OCI-LY7 (cell line): ENCODE measurements around the gene RARB. TPM values are rescaled to one million over a fixed set of nuclear protein-coding genes. Genes with fewer than 3 reads are reported as not detected.

Experiments used
- BruUV-seq: library from RNA; stranded (reverse); fragments of 400-500 nt; replicated peaks from 2 replicates; lab custom pipeline; 2021; lab: Mats Ljungman, UMichigan
- CTCF ChIA-PET: fragments of 300-600 bp; sonication (Branson Sonifier 250); formaldehyde crosslinking; loops from one replicate; lab custom pipeline; 2022; ENCODE audit warnings: antibody characterized with exemption; ENCODE audit not compliant: unreplicated experiment; lab: Charles Lee
- POLR2A ChIA-PET: fragments of 300-600 bp; sonication (Branson Sonifier 250); formaldehyde crosslinking; loops from one replicate; lab custom pipeline; 2022; ENCODE audit warnings: antibody characterized with exemption; lab: Charles Lee
- DNase-seq: peaks from one replicate; pipeline ENCODE4 v3.0.0-alpha.2; 2015; ENCODE audit warnings: low spot score
- H2AFZ ChIP-seq: fragments of 200-600 bp; sonication (generic), shearing (Covaris generic); 2 replicates; pipeline ENCODE4 v1.6.1; 2014; ENCODE audit warnings: mild to moderate bottlenecking, antibody characterized with exemption, low read length, moderate library complexity
- H3K27ac ChIP-seq: fragments of 200-600 bp; sonication (generic); 2 replicates; pipeline ENCODE4 v1.5.1; 2014; ENCODE audit warnings: mixed run types, low read depth, mild to moderate bottlenecking, moderate library complexity, low read length, inconsistent platforms; ENCODE audit not compliant: poor library complexity, severe bottlenecking
- H3K36me3 ChIP-seq: fragments of 200-600 bp; sonication (generic); 2 replicates; pipeline ENCODE4 v1.6.1; 2014; ENCODE audit warnings: mild to moderate bottlenecking, antibody characterized with exemption, low read length, moderate library complexity, mixed read lengths; ENCODE audit not compliant: insufficient read depth
- H3K4me1 ChIP-seq: fragments of 200-600 bp; sonication (generic); 2 replicates; pipeline ENCODE4 v1.5.1; 2014; ENCODE audit warnings: mild to moderate bottlenecking, low read length; ENCODE audit not compliant: insufficient read depth, poor library complexity, severe bottlenecking
- H3K4me2 ChIP-seq: fragments of 200-600 bp; sonication (generic); 2 replicates; pipeline ENCODE4 v1.6.1; 2014; ENCODE audit warnings: mild to moderate bottlenecking, low read length
- H3K4me3 ChIP-seq: fragments of 200-600 bp; sonication (generic); 2 replicates; pipeline ENCODE4 v1.5.1; 2014; ENCODE audit warnings: mild to moderate bottlenecking, low read depth, low read length; ENCODE audit not compliant: poor library complexity, severe bottlenecking
- H3K79me2 ChIP-seq: fragments of 200-600 bp; sonication (generic); 2 replicates; pipeline ENCODE4 v1.6.1; 2016; ENCODE audit warnings: low read depth, mild to moderate bottlenecking, low read length, moderate library complexity, mixed read lengths; ENCODE audit not compliant: insufficient read depth
- H3K9me2 ChIP-seq: fragments of 200-600 bp; sonication (generic); 2 replicates; pipeline ENCODE4 v1.6.1; 2016; ENCODE audit warnings: mild to moderate bottlenecking, low read length, mixed read lengths; ENCODE audit not compliant: insufficient read depth
- H3K9me3 ChIP-seq: fragments of 200-600 bp; sonication (generic); 2 replicates; pipeline ENCODE4 v1.6.1; 2014; ENCODE audit warnings: mild to moderate bottlenecking, mixed run types, low read length, mixed read lengths
- H4K20me1 ChIP-seq: fragments of 200-600 bp; sonication (generic); 2 replicates; pipeline ENCODE4 v1.6.1; 2014; ENCODE audit warnings: mild to moderate bottlenecking, antibody characterized with exemption, low read length, moderate library complexity, mixed read lengths; ENCODE audit not compliant: insufficient read depth
- EZH2phosphoT487 ChIP-seq: fragments of 200-600 bp; sonication (generic); IDR thresholded peaks from 2 replicates; pipeline ENCODE4 v1.6.1; 2018; ENCODE audit warnings: low read depth, borderline replicate concordance, mild to moderate bottlenecking, mixed run types, antibody characterized with exemption, low read length, moderate library complexity, mixed read lengths
- intact Hi-C: fragments of 100-400 bp; cut with micrococcal nuclease; formaldehyde crosslinking; loops from one replicate; pipeline ENCODE4 v1.10.0; 2022; ENCODE audit not compliant: unreplicated experiment
- total RNA-seq, 2 experiments: library from RNA; depleted of rRNA in 1 of 2; stranded (reverse); fragments of >200 nt in 1 of 2; shearing (Covaris generic) in 1 of 2; gene quantifications; 2 replicates each; pipeline ENCODE4 v1.2.3, GENCODE V29; 2014 to 2022
- TF ChIP-seq, protein P1 (sequence below): fragments of 200-600 bp; sonication (generic); conservative IDR thresholded peaks from 2 replicates; pipeline ENCODE4 v1.5.1; 2014; ENCODE audit warnings: mild to moderate bottlenecking, antibody characterized with exemption, low read length, moderate library complexity, mixed read lengths

Gene RARB
- total RNA-seq, 2 experiments from 2014 or later: not detected

DNA sequence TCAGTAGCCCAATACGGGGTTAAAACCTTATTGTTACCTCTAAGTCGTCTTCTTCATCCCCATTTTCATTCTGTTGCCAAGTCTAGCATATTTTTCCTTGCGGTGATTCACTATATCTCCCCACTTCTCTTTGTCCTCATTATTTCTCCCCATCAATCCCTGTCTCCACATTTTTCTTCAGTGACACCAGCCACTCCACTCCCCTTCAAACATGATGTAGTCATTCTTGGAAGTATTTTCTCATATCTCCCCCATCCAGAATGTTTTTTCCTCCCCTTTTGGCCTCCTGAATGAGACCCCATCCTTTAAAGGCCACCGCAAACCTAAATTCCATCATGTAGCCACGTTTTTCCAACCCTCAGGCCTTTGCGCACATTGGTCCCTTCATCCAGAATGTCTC lies 130.7 kb downstream of the RARB start:
- Histone ChIP-seq H3K27ac (no peak overlapping the region), H3K79me2 (no peaks in the 10 kb centered on the region), H3K4me3 (no peak overlapping the region), H4K20me1 (no peaks in the 10 kb centered on the region), H3K4me1 (no peaks in the 10 kb centered on the region), H3K9me2 (no peaks in the 10 kb centered on the region), H3K9me3 (no peaks in the 10 kb centered on the region), H3K36me3 (no peaks in the 10 kb centered on the region), H3K4me2 (no peak overlapping the region), H2AFZ (no peak overlapping the region)
- CTCF ChIA-PET: no interaction called here
- no TSS peak for BruUV-seq
- POLR2A ChIA-PET: no interaction called here
- TF ChIP-seq, protein P1, sequence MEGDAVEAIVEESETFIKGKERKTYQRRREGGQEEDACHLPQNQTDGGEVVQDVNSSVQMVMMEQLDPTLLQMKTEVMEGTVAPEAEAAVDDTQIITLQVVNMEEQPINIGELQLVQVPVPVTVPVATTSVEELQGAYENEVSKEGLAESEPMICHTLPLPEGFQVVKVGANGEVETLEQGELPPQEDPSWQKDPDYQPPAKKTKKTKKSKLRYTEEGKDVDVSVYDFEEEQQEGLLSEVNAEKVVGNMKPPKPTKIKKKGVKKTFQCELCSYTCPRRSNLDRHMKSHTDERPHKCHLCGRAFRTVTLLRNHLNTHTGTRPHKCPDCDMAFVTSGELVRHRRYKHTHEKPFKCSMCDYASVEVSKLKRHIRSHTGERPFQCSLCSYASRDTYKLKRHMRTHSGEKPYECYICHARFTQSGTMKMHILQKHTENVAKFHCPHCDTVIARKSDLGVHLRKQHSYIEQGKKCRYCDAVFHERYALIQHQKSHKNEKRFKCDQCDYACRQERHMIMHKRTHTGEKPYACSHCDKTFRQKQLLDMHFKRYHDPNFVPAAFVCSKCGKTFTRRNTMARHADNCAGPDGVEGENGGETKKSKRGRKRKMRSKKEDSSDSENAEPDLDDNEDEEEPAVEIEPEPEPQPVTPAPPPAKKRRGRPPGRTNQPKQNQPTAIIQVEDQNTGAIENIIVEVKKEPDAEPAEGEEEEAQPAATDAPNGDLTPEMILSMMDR: no peak
- no peak for TF ChIP-seq EZH2phosphoT487
- intact Hi-C loops: no loop called here
- DNase-seq: no peak

DNA sequence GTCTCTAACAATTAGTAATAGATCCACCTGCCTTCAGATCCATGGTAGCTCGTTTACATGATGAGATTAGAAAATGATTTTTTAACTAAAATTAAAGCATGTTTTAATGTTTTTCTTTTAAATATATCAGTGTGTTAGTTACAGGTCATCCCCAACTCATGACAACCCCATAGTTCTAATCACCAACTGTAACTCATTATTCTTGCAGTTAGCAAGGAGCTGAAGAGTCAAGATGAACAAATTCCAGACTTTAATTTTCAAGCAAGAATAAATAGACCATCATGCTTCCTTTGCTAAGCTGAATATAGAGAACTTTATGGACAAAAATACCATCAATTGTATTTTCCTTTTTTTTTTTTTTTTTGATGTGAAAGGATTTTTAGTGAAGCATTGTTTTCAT lies 135.5 kb downstream of the RARB start:
- CTCF ChIA-PET: no interaction called here
- H3K27ac ChIP-seq: no peak overlapping the region
- H3K9me3 ChIP-seq: no peaks in the 10 kb centered on the region
- no peak overlapping the region for H3K4me3 ChIP-seq
- no peak overlapping the region for H3K4me2 ChIP-seq
- TF ChIP-seq EZH2phosphoT487: no peak
- TF ChIP-seq, protein P1: no peak
- no peak for DNase-seq
- H2AFZ ChIP-seq: no peak overlapping the region
- H3K79me2 ChIP-seq: no peaks in the 10 kb centered on the region
- BruUV-seq: no TSS peak
- POLR2A ChIA-PET: interaction anchor here (0.7 to 1.7 kb wide), 2 partner anchors 10 to 309 kb away, joined by 4 to 5 read pairs; no protein-coding TSS in a partner anchor
- H4K20me1 ChIP-seq: no peaks in the 10 kb centered on the region
- intact Hi-C loops: no loop called here
- H3K36me3 ChIP-seq: no peaks in the 10 kb centered on the region
- H3K9me2 ChIP-seq: no peaks in the 10 kb centered on the region
- H3K4me1 ChIP-seq: no peaks in the 10 kb centered on the region

DNA sequence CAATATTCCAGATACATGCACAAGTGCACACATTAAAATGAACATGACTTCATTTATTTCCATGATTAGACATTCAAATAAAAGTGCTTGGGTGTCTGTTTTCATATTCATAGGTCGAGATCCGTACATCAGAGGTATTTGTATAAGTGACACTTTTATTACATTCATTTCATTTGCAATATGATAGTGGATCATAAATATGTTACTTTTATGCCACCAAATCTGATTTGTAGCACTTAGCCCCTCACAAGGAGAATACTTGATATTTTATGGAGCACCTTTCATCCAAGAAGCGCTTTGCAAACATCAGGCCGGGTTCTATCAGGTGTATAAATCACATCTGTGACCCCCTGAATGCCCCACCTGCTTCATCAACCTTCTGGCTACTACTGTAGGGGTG lies 136.0 kb downstream of the RARB start:
- H3K4me2 ChIP-seq: no peak overlapping the region
- no TSS peak for BruUV-seq

More for the DNA sequence above, 136.0 kb downstream of the RARB start:
- no peaks in the 10 kb centered on the region for H3K4me1 ChIP-seq
- H3K79me2 ChIP-seq: no peaks in the 10 kb centered on the region
- H3K9me2 ChIP-seq: no peaks in the 10 kb centered on the region
- H3K36me3 ChIP-seq: no peaks in the 10 kb centered on the region
- ChIA-PET POLR2A (interaction anchor here (1.7 kb wide), 1 partner anchor 10 kb away, joined by 4 read pairs; no protein-coding TSS in a partner anchor), CTCF (no interaction called here)
- no peak for DNase-seq
- no peaks in the 10 kb centered on the region for H4K20me1 ChIP-seq
- no peak overlapping the region for H2AFZ ChIP-seq
- H3K27ac ChIP-seq: no peak overlapping the region
- H3K4me3 ChIP-seq: no peak overlapping the region
- TF ChIP-seq, protein P1: no peak
- TF ChIP-seq EZH2phosphoT487: no peak
- H3K9me3 ChIP-seq: no peaks in the 10 kb centered on the region
- intact Hi-C loops: no loop called here
